C4-2B (cell line): ENCODE results near the gene TFDP2.

Experiments used
- CTCF ChIP-seq: fragments of 450-650 bp; conservative IDR thresholded peaks from 2 replicates; pipeline ENCODE4 v1.5.1; 2017; ENCODE audit warnings: mild to moderate bottlenecking
- ZFX ChIP-seq: fragments of 450-650 bp; IDR thresholded peaks from 2 replicates; pipeline ENCODE4 v1.6.1; 2017

- TF ChIP-seq CTCF (no peak), ZFX (no peak)
Measured at GRCh38 chr3:141933421-141934300, 215.7 kb downstream of the TFDP2 start.
